Activated CD8-positive, alpha-beta memory T cell treated with anti-CD3 and anti-CD28 coated beads, Interleukin-2, amount 50 U/mL, for 4 hours (primary cell): ENCODE measurements around the gene SLF2.
A peak's percentile ranks its signal among the peaks of the same experiment; 100 is the strongest.

Experiments
- DNase-seq: peaks from one replicate; pipeline ENCODE4 v3.0.0-alpha.2; 2020

Gene SLF2

DNA sequence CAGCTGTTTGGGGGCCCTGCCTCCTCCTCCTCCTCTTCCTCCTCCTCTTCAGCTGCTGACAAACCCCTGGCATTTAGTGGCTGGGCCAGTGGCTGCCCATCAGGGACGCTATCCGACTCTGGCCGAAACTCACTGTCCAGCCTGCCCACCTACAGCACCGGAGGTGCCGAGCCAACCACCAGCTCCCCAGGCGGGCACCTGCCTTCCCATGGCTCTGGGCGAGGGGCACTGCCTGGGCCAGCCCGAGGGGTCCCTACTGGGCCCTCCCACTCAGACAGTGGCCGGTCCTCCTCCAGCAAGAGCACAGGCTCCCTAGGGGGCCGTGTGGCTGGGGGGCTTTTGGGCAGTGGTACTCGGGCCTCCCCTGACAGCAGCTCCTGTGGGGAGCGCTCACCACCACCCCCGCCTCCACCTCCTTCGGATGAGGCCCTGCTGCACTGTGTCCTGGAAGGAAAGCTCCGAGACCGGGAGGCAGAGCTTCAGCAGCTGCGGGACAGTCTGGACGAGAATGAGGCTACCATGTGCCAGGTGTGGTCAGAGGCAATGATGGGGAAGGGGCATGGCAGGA is 91.0 kb downstream of the SLF2 start:
- no peak for DNase-seq

DNA sequence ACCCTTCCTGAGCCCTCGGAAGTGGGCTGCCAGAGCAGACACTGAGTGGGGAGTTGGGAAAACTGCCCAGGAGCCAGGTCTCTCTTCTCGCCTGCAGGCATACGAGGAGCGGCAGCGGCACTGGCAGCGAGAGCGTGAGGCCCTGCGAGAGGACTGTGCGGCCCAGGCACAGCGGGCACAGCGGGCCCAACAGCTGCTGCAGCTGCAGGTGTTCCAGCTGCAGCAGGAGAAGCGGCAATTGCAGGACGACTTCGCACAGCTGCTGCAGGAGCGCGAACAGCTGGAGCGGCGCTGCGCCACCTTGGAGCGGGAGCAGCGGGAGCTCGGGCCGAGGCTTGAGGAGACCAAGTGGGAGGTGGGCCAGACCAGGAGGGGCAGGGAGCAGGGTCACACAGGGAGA is 92.6 kb downstream of the SLF2 start:
- no peak for DNase-seq

DNA sequence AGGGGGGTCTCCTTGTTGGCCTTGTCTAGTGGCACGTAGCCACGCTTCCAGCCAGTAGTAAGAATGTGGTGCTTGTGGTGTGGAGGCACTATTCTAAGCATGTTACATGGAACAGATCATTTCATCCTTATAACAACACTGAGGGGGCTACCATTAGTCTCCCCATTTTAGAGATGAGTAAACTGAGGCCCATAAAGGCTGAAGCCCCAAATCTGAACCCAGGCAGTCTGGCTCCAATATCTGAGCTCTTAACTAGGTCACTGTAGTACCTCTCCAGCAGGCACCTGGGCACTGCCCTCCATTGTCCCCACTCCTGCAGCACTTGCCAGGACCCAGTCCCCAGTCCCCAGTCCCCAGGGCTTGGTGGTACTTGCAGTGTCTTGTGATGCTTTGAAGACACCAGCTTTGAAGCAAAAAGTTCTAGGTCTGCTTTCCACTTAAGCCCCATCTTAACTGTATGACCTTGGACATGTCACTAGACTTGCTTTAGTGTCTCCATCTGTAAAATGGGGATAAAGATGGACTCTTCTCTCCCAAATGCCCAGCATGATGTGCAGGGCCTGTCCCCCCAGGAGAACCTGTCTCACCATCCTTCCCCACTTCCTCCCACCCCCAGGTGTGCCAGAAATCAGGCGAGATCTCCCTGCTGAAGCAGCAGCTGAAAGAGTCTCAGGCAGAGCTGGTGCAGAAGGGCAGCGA is 93.3 kb downstream of the SLF2 start:
- DNase-seq = no peak

DNA sequence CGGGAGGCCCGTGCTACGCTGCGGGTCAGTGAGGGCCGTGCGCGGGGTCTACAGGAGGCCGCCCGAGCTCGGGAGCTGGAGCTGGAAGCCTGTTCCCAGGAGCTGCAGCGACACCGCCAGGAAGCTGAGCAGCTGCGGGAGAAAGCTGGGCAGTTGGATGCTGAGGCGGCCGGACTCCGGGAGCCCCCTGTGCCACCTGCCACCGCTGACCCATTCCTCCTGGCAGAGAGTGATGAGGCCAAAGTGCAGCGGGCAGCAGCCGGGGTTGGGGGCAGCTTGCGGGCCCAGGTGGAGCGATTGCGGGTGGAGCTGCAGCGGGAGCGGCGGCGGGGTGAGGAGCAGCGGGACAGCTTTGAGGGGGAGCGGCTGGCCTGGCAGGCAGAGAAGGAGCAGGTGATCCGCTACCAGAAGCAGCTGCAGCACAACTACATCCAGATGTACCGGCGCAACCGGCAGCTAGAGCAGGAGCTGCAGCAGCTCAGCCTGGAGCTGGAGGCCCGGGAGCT is 93.9 kb downstream of the SLF2 start:
- DNase-seq = no peak

DNA sequence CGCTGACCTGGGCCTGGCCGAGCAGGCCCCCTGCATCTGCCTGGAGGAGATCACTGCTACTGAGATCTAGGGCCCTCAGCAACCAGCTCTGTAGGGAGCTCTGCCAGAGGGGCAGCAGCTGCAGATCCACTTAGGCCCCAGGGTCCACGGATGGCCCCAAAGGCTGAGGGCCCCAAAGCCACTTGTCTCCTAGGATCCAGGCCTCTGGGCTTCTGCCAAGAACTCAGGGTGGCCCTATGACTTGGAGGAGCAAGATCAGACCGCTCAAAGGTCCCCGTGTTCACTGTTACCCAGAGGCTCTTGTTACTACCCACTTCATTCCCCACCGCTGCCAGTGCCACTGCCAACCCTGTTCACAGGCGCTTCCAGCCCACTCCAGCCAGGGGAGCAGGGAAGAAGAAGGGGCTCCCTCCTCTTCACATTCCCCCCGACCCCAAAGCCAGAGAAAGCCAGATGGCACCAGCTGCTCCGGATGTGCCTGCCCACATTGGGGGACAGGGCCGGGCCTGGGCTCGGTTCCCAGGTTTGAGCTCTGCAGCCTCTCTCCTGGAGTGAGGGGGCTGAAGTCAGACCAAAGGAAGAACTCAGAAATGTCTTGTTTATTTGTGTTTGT is 94.4 kb downstream of the SLF2 start:
- no peak for DNase-seq

DNA sequence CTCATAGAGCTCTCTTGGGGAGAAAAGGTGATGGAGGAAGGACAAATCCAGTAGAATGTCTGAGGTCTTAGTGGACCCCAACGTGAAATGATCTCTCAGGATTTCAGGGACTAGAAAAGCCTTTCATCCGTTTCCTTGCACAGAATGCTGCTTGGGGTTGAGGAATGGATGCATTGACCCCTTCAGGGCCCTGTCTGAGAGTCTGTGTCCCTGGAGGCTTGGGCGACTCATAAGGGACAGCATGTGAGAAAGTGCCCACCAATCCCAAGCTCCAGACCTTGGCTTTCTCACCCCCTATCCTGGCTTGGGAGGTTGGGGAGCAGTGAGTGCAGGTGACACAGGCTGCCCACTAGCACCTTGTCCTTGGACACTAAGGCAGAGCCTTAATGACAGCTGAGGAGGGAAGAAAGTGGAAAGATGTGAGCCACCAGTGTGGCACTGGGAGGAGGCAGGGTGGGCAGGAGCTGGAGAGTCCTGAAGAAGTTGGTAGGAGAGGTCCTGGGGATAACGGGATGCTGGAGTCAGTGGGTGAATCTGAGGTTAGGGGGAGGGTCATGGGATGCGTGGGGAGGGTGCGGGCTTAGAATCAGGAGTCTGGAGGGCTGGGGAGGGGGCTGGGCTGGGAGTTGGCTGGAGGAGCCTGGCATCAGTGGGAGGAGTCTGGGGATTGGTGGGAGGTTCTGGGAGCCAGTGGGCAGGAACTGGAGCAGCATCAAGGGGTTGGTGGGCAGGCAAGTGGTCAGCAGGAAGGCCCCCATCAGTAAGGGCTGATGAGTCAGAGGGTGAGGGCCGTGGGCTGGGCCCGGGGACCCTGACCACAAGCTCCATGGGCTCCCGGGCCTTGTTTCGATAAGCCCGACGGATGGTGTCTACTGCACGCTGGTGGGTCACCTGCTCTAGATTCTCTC is 95.4 kb downstream of the SLF2 start:
- no peak for DNase-seq

DNA sequence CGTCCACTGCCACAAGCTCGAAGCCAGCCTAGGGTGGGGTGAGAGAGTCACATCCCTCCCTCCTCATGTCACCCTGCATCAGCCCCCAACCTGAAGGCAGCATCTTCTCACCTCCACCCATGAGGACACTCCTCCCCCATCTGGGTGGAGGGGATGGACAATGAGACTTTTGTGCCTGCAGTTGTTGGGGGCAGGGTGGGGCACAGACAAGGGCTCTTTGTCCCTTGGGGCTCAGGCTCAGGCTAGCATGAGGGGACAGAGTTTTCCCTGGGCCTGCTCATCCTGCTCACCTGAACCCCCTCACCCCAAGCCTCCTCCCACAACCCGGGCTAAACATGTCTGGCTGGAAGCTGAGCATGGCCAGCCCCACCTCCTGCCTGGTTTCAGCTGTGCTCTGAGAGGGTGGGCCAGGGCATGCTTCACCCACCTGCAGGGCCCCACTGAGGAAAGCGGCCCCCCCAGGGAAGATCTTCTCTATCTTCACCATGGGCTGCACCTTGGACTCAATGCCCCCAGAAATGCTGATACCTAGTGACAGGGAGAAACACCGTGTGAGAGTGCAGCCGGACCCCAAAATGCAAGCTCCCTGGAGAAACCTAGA is 96.2 kb downstream of the SLF2 start:
- DNase-seq = no peak

DNA sequence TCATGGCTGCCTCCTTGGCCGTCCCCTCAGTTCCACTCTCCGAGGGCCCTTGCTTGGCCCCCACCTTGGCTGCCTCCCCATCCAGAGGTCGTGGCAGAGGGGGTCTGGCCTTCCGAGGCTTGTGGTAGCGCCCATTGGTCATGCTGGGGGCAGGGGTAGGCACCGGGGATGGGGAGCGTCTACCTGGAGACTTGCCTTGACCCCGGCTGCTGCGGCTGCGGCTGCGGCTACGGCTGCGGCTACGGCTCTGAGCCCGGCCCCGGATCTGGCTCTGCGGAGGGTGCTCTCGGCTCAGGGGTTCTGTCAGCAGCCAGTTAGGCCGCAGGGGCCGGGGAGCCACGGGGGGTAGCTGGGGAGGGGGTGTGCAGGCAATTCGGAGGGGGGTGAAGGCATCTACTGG is 97.6 kb downstream of the SLF2 start:
- no peak for DNase-seq

DNA sequence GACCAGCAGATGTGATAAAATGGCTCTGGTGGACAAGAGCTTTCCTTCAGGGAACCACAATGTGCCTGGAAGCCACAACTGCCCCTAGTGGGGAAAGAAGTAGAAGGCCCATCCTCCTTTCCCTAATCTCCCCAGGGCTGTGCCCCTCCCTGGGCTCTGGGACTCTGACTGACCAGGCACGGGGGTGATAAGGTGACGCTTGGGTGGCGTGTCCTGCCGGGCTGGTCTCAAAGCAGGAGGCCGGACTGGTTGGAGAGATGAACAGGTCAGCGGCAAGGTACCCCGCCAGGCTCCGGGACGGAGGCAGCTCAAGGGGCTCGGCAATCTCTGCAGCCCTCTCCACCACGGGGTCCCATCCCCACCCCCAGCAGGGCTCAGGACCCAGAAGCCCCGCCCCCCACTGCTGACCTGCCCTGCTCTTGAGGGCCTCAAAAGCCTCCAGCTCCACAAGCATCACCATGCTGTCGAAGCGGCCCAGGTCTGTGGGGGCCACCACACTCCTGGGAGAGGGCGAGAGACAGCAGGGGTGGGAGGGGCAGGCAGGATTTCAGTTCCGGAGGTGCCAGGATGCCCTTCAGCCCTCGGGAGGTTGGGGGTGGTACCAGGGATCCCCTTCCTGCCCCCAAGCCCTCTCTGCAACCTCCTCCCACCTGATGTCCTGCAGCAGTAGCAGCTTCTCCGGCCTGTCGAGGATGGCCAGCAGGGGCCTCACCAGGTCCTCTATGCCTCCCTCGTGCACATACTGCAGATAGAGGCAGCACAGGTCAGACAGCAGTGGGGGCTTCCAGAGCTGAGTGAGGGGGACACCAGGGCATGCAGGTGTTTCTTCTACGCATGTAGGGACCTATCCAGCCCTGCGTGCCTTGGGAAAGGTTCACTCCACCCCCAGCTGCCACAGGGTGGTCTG is 99.0 kb downstream of the SLF2 start:
- DNase-seq = no peak

DNA sequence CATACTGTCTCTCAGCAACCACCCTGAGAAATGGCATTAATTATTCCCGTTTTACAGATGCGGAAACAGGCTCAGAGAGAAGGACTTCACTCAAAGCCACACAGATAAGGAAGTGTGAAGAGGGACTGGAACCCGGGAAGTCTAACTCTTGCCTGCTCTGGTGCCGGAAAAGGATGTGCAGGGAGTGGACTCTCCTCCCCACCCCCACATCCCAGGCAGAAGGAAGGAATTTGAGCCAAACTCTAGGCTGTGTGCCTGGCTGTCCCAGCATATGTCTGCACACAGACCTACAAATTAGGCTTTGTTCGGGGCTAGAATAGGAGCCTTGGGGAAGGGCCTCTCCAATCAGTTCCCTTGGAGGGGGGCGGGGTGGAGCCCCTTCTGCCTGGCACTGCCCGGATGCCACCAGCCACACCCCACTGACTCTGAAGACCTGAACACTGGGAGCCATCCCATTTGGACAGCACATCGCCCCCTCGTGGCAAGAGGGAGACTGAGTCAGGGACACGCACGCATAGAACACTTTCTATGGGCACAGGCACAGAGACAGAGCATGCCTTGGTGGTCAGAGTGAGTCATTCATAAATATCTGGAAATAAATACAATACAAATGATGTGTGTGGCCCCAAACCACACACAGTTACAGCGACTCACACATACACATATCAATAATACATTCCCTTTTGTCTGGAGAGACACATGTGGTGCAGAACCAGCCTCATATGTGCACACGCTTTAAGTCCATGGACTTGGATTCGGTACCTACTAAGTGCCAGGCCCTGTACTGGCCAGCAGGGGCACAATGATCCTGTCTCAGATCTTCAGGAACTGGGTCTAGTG is 100.0 kb downstream of the SLF2 start:
- DNase-seq = peak; percentile 77

DNA sequence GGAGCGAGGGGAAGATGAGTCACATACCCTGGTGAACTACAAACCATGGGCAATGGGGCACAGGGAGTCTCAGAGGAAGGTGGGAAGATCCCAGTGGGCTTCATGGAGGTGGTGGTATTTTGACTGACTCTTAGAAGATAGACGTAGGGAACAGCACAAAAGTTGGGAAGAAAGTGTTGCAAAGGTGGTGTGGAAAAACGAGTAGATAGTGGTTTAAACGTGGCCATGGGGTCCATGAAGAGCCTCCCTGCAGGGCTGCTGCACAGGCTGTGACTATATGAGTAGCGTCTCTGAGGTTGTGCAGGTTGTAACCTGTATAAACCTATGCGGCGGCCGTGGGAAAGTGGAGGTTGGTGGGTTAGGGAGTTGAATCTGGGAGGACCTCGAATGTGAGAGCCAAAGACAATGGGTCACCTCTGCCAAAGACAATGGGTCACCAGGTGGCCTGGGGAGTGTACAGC is 100.6 kb downstream of the SLF2 start:
- no peak for DNase-seq

DNA sequence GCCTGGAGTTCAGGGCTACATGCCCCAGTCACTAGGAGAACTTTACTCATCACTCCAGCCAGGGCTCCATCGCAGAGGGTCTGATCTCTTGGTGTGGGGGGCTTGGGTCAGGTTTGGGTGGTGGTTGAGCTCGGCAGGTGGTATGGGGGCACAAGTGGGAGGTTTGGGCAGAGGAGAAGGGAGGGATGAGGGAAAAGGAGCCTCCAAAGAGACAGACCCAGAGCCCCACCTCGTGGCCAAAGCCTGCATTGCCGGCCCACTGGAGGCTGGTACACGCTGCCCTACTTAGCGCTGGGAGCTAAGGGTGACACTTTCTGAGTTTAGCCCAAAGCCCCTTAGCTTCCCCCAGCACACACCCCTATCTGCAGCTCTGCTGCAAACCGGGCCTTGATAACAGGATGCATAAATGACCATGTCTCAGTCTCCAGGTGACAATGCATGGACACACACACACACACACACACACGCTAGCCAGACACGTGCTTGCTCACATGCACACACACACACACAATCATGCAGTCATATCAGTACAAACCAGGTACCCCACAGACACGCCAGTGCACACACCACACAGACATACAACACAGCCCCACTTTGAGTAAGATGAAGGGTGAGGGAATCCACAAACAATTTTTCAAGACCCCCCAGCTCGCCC is 101.6 kb downstream of the SLF2 start:
- peak; percentile 77 for DNase-seq
